ENCODE results near the gene SPPL2C.

The SPPL2C gene

GRCh38 chr17:45850468-45850867, 5.8 kb downstream of the SPPL2C start:
- Histone ChIP-seq H3K9me3 (no peaks in the 10 kb centered on the region), H3K4me3 (ENCODE audit: low read depth, low read length) (no peak overlapping the region), H3K4me1 (no peaks in the 10 kb centered on the region), H3K27me3 (peaks cover 3% of the 10 kb centered on the region; the same call in 1 of the 2 replicates), H3K36me3 (no peaks in the 10 kb centered on the region)
- TF ChIP-seq CTCF (IDR thresholded peaks at IDR 0.05; ENCODE audit: low read depth, low read length), result no peak
- no peak for DNase-seq

- DNase-seq, result no peak
- Histone ChIP-seq H3K36me3 (no peaks in the 10 kb centered on the region), H3K9me3 (no peaks in the 10 kb centered on the region), H3K4me1 (no peaks in the 10 kb centered on the region), H3K4me3 (ENCODE audit: low read depth, low read length) (no peak overlapping the region), H3K27me3 (peaks cover 3% of the 10 kb centered on the region; the same call in 1 of the 2 replicates)
- no peak for TF ChIP-seq CTCF (IDR thresholded peaks at IDR 0.05; ENCODE audit: low read depth, low read length)
Observed at GRCh38 chr17:45851022-45851421, 6.3 kb downstream of the SPPL2C start.

- peaks cover 3% of the 10 kb centered on the region; the same call in 1 of the 2 replicates for H3K27me3 ChIP-seq
- H3K9me3 ChIP-seq, result no peaks in the 10 kb centered on the region
- no peak for DNase-seq
- H3K4me1 ChIP-seq, result no peaks in the 10 kb centered on the region
- no peaks in the 10 kb centered on the region for H3K36me3 ChIP-seq
- TF ChIP-seq CTCF (IDR thresholded peaks at IDR 0.05; ENCODE audit: low read depth, low read length), result no peak
- no peak overlapping the region for H3K4me3 ChIP-seq (ENCODE audit: low read depth, low read length)
Observed at GRCh38 chr17:45851464-45851863, 6.8 kb downstream of the SPPL2C start.

- no peaks in the 10 kb centered on the region for H3K4me1 ChIP-seq
- no peak for TF ChIP-seq CTCF (IDR thresholded peaks at IDR 0.05; ENCODE audit: low read depth, low read length)
- no peaks in the 10 kb centered on the region for H3K9me3 ChIP-seq
- H3K4me3 ChIP-seq (ENCODE audit: low read depth, low read length), result no peak overlapping the region
- H3K36me3 ChIP-seq, result no peaks in the 10 kb centered on the region
- peaks cover 3% of the 10 kb centered on the region; the same call in 1 of the 2 replicates for H3K27me3 ChIP-seq
- no peak for DNase-seq
Observed at GRCh38 chr17:45851873-45852272, 7.2 kb downstream of the SPPL2C start.

- TF ChIP-seq CTCF (IDR thresholded peaks at IDR 0.05; ENCODE audit: low read depth, low read length), result peak; percentile 97
- Histone ChIP-seq H3K4me1 (no peaks in the 10 kb centered on the region), H3K27me3 (peaks cover 3% of the 10 kb centered on the region; the same call in 1 of the 2 replicates), H3K9me3 (no peaks in the 10 kb centered on the region), H3K4me3 (ENCODE audit: low read depth, low read length) (no peak overlapping the region), H3K36me3 (no peaks in the 10 kb centered on the region)
- peak; percentile 74 for DNase-seq
Observed at GRCh38 chr17:45852535-45853297, 8.0 kb downstream of the SPPL2C start.

- peaks cover 3% of the 10 kb centered on the region; the same call in 1 of the 2 replicates for H3K27me3 ChIP-seq
- no peak overlapping the region for H3K4me3 ChIP-seq (ENCODE audit: low read depth, low read length)
- no peaks in the 10 kb centered on the region for H3K9me3 ChIP-seq
- no peaks in the 10 kb centered on the region for H3K4me1 ChIP-seq
- no peaks in the 10 kb centered on the region for H3K36me3 ChIP-seq
- no peak for TF ChIP-seq CTCF (IDR thresholded peaks at IDR 0.05; ENCODE audit: low read depth, low read length)
- no peak for DNase-seq
Observed at GRCh38 chr17:45854209-45854608, 9.5 kb downstream of the SPPL2C start.

Measured in BE2C (cell line).